Measurements from ENCODE around the gene WNT4.

- no peak for TF ChIP-seq CTCF (IDR thresholded peaks at IDR 0.05; ENCODE audit: low read length)
- TF ChIP-seq EZH2 (IDR thresholded peaks at IDR 0.05; ENCODE audit: borderline replicate concordance, low read length): no peak
Observed at GRCh38 chr1:22142315-22143064, 407 bp downstream of the WNT4 start.

Data from OCI-LY1 (cell line).